Activated CD4-positive, alpha-beta T cell treated with anti-CD3 and anti-CD28 coated beads, Interleukin-2, amount 50 U/mL, for 48 hours (primary cell): ENCODE measurements around the gene PRLHR.

Source experiments
- DNase-seq, 2 experiments: peaks; one replicate each; pipeline ENCODE4 v3.0.0-alpha.2; 2020

The PRLHR gene

DNA sequence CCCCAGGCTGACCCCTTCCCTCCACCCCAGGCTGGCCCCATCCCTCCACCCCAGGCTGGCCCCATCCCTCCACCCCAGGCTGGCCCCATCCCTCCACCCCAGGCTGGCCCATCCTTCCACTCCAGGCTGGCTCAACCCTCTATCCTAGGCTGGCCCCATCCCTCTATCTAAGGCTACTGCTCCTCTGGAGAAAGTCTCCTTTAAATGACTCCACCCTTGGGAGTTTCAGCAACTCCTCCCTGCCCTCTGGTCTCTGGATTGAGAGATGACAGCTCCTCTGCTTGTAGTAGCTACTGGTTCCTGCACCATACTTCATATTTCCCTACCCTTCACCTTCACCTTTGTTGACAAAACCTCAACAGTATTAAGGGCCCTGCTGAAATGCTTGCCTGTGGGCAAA lies 8.5 kb downstream of the PRLHR start:
- DNase-seq = no peak

DNA sequence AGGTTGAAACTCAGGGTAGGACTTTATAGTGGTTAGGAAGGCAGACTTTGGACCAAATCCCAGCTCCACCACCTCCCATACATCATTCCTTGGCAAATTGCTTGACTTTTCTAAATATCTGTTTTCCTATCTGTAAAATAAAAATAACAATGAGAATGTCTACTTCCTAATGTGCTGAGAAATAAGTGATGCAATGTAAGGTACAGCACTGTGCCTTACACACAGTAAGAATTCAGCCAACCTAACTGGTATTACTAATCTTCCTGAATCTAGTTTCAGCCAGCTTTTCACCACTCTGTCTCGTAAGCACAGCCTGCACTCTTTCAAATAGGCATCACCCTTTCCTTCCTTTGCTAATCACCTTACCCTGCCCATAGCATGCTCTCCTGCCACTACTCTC lies 9.7 kb downstream of the PRLHR start:
- DNase-seq = no peak

DNA sequence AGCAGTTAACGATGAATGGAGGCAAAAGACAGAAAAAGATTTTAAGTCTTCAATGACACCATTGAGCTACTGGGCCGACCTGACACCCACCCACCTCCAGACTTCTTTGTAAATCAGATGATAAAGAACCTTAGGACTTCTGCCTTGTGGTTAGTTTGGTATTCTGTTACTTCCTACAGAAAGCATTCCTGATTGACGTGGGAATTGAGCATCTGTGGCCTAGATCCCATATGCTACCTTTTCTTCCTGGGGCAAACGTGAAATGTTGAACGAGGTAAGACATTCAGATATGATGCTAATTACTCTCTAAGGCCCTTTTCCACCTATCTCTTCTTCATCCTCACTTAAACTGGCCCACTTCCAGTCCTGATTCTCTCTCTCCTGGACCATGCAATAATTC lies 10.2 kb downstream of the PRLHR start:
- DNase-seq = no peak

DNA sequence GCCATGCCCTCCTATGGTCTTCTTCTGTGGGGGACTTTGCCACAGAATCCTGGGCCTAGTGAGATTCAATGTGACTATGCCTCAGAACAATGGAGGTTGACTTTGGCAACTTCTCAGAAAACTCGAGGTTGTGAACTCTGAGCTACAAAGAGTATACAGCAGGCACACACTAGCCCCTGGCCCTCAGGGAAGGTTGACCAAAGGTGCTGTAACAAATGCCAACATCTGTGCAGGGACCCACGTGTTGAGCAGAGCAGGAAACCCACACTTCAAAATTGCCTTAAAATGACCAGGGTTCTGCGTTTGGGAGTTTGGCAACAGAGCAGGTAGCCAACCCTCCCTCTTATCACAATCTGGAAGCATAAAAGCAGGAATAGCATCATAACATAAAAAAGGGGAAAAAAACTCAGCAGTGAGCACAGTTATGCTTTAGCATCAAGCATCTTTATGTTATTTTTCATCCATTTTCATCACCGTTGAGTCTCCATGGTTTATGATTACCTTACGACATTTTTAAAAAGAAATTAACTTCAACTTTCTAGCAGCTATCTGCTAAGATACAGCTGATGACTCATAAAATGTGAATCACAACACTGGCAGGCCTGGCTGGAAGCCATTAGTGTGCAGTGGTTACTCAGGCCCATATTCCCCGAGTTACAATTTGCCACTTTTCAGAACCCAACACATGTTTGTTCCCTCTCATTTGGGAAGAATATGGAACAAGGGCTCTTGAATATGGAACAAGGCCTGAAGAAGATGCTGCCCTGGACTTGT lies 11.1 kb downstream of the PRLHR start:
- no peak for DNase-seq

- DNase-seq = no peak
Measured at GRCh38 chr10:118583611-118584010, 11.8 kb downstream of the PRLHR start.

DNA sequence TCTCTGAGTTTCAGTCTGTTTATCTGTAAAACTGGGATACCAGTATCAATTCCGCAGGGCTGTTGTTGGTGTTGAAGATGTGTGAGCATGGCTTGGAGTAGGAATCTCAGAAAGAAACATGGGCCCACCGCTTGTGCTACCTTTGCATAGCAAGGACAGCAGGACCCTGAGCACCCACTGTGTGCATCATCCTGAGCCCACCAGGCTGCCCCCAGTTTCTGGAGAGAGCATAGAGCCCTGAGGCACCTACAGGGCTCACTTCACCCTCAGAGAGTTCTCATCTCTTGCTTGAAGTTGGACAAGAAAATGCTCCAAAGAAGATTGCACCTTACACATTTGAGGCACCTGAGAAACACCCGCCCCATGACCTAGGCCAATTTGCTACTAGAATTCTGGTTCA lies 12.9 kb downstream of the PRLHR start:
- no peak for DNase-seq

DNA sequence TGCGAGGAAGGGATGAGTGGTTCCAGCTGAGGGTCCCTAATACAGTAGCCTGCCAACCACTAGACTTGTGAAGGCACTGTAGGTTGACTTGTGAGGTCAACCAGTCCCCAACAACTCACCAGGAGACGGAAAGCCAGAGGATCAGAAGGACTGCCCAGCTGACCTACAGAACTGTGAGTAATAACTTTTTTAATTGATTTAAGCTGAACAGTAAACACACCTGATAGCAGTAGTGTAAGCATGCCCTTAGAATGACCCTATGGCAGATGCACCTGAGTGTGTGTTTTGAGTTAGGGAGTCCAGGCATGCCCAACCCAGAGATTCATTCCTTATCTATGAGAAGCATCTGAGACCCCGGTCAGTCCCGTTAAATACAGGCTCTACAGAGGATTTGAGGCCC lies 14.1 kb downstream of the PRLHR start:
- DNase-seq = no peak

DNA sequence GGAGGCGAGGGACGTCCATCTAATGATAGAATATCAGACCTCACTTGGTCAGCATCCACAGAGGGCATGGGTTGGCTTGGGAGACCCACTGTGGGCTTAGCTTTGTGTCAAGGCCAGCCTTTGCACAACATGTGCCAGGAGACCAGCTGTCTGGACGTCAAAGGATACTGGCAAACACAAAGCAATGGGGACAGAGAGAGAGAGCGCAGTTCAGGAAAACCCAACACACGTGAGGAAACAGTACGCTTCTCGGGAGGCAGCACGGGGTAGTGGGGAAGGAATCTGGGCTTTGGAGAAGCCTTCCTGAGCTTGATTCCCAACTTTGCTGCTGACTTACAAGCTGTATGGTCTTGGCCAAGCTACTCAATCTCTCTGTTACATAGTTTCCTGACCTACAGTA lies 14.7 kb downstream of the PRLHR start:
- no peak for DNase-seq

- DNase-seq = no peak
Measured at GRCh38 chr10:118573512-118573911, 21.9 kb downstream of the PRLHR start.

DNA sequence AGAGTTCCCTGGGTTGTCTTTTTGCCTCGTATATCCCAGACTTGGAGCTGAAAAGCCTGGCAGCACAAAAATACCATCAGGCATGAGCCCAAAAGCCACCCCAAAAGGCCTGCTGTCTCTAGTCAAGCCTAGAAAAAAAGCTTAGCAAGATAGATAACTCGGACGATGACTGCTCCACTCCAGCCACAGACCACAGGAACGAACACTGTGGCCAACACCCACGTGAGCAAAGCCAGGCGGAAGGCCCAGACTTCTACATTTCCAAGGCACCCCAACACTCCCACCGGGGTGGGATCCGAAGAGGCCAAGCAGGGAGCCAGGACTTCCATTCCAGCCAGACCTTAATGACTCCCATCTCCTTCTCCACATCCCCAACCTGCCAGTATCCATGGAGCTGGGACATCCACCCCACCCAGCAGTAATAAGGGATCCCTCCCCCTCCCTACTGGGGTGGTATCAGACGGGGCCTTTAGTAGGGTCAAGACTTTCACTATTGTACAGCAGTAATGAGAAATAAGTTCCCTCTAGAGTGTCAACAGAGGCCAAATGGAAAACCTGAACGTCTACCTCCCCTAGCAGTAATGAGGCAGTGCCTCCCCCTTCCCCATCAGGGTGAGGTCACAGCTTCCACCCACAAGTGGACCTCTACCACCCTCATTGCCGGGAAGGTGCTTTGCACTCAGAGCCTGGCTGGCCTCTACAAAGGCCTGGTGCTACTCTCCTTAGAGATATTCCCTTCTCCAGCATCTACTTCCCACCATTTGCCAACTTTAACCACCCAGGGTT lies 23.0 kb downstream of the PRLHR start:
- DNase-seq = no peak

DNA sequence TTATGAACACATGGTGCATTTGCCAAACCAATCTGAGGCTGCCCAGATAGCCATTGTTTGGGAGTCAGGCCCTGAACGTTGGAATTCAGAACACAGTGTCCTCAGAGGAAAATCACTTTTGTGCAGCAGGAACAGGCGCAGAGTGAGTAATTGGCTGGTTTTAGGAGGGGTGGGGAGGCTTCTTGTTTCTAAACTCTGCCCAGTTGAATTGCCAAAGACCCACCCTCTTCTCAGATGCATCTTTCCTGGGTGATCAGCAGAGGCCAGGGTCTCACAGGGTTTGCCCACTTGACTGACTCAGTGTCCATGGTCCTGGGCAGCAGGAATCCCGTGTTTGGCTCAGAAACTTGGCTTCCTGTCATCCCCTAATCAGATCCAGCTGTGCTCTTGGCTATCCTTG lies 24.3 kb downstream of the PRLHR start:
- no peak for DNase-seq

GRCh38 chr10:118570591-118570990 lies 24.9 kb downstream of the PRLHR start:
- no peak for DNase-seq

- DNase-seq = no peak
Measured at GRCh38 chr10:118569882-118570252, 25.6 kb downstream of the PRLHR start.

- DNase-seq = no peak
Measured at GRCh38 chr10:118569241-118569881, 26.1 kb downstream of the PRLHR start.

DNA sequence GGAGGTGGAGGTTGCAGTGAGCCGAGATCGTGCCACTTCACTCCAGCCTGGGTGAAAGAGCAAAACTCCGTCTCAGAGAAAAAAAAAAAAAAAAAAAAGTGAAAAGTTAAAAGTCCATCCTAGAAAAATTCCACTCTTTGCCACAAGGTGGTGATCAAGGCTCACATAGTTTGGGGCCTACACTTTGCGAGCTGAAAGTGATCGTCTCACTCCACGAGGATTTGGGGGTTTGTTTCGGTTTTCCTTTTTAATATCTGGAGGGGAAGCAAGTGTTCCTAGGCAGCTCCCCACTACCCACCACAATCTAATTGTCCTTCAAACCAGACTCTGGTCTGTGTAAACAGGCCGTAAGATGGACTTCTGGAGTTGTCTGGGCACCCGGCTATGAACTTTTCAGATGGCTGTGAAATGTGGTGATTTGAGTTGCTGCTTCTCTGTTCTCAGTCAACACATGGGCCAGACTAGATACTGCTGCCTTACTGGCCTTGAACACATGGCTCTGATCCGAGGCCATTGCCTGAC lies 27.1 kb downstream of the PRLHR start:
- peak; percentile 28 to 44 for DNase-seq

- no peak for DNase-seq
Measured at GRCh38 chr10:118567701-118568248, 27.7 kb downstream of the PRLHR start.

DNA sequence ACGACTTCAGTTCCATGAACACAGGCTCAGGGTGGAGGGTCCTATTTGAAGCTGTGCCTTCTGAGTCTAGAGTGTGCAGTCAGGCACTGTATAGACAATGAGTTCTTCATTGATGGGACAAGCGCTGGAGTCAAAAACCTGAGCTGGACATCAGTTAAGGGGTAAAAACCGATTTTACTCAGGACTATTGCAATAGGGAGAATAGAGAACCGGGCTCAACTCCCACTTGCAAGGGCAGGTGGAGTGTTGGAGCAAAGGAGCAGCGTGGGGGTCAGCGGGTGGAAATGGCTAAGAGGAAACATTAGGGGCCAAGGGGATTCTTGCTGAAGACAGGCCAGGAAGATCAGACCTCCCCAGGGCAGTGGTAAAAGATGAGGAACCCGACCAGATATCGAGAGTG lies 28.5 kb downstream of the PRLHR start:
- DNase-seq = no peak

DNA sequence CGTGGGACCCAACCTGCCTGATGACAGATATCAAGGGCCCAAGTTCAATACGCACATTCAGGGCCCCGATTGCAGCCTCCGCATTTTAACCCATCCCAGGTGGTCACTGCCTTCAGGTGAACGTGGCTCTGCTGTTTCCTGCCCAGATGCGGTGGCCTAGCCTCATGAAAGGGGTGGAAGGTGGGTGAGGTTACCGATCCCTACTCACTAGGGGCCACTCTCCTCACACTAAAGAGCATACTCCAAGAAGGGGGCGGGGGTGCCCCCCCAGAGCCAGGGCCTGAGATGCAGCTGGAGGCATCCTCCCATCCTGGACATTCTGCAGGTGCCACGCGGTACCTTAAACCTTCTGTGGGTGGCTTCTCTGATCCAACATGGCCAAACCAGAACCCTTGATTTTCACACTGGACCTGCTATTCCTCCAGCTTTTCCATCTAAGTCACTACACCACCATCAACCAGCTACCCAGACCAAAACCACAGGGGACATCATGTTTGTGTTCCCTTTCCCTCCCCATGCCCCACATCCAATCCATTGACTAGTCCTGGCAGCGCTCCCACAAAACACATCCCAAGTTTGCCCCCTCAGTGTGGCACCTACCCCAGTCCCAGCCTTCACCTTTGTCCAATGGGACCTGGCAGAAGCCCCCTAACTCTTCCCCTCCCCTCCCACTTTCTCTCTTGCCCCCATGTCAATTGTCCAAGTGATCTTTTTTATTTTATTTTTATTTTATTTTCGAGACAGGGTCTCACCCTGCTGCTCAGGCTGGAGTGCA lies 30.0 kb downstream of the PRLHR start:
- no peak for DNase-seq

GRCh38 chr10:118564652-118565051 lies 30.8 kb downstream of the PRLHR start:
- no peak for DNase-seq

DNA sequence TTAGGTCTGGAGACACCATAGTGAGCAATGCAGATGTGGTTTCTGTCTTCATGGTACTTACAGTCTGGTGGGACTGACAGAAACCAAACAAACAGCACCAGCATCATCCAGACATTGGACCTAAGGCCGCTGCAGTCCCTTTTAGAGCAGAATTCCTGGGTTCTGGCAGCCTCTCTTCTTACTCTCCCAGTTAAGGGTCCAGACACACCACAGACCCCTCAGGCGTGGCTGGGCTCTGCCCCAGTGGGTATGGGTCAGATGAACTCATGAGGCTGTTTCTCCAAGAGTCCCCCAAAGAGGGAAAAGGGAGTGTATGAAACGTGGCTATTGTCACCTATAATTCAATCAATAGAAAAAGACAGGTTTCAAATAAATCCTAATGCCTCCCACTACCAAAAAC lies 31.3 kb downstream of the PRLHR start:
- no peak for DNase-seq

- DNase-seq = no peak
Measured at GRCh38 chr10:118563373-118563890, 32.0 kb downstream of the PRLHR start.

- no peak for DNase-seq
Measured at GRCh38 chr10:118562851-118563250, 32.6 kb downstream of the PRLHR start.
